Pancreas (tissue), 10 donors: ENCODE data around the gene ELAC2. TPM values are rescaled to one million over a fixed set of nuclear protein-coding genes. Genes with fewer than 3 reads are reported as not detected.

Experiments
- ATAC-seq, 4 donors: fragments of 200-7000 bp; cut with Tn5 transposase; one replicate each; pipeline versions ENCODE4 v1.8.0 to v1.9.1; 2020; ENCODE audit warnings: mild to moderate bottlenecking in 4 of 4, moderate library complexity in 4 of 4
- DNase-seq, 6 donors: peaks; one replicate each; pipeline ENCODE4 v3.0.0-alpha.2; 2020
- FAIRE-seq: peaks from 2 replicates; lab custom pipeline; 2012; peaks lifted over from hg19 to GRCh38; lab: Jason Lieb, UNC
- H3K27ac ChIP-seq, 4 donors: fragments of 200-600 bp; sonication (generic); 1 replicate in 3 of 4; 2 replicates in 1 of 4; pipeline versions ENCODE4 v1.5.0 to v1.8.0; 2020
- H3K27me3 ChIP-seq, 4 donors: fragments of 200-600 bp; one replicate each; pipeline ENCODE4 v1.8.0; 2021
- H3K36me3 ChIP-seq, 3 donors: fragments of 200-600 bp; sonication (generic) in 1 of 3; one replicate each; pipeline versions ENCODE4 v1.5.0 to v1.8.0; 2020 to 2021
- H3K4me1 ChIP-seq, 3 donors: fragments of 200-600 bp; one replicate each; pipeline ENCODE4 v1.8.0; 2021
- H3K4me3 ChIP-seq, 4 donors: fragments of 200-600 bp; sonication (generic) in 2 of 4; one replicate each; pipeline versions ENCODE4 v1.5.0 to v1.8.0; 2020 to 2021
- H3K9me3 ChIP-seq, 4 donors: fragments of 200-600 bp; one replicate each; pipeline ENCODE4 v1.8.0; 2021
- WGBS, 2 donors: extraction: QIAGEN DNeasy Blood & Tissue Kit; methylation state at CpG; one replicate each; pipeline ENCODE4 v1.1.7; 2013; 5-methylcytosine and 5-hydroxymethylcytosine counted together
- intact Hi-C, 3 donors: fragments of 100-400 bp; cut with DNase I; formaldehyde crosslinking; loops; one replicate each; pipeline versions ENCODE4 v1.11.1 to v1.14.2; 2022
- polyA plus RNA-seq, 2 donors: library from polyadenylated mRNA; stranded (reverse); fragments of 200-250 nt; gene quantifications; one replicate each; pipeline ENCODE4 v1.2.3, GENCODE V29; 2013
- total RNA-seq, 6 donors: library from RNA; stranded (reverse); fragmentation: NEBNext Ultra II Directional in 4 of 6; extraction: Animal tissue kit (Norgen Biotek cat#: 25700) in 4 of 6; gene quantifications; one replicate each; pipeline versions ENCODE4 v1.2.1 to v1.2.4, GENCODE V29; 2021 to 2023
- TF ChIP-seq, protein P1 (sequence below), 4 donors: fragments of 200-600 bp; sonication (generic) in 3 of 4; IDR thresholded peaks; one replicate each; pipeline versions ENCODE4 v1.5.0 to v1.8.0; 2021; ENCODE audit warnings: antibody characterized with exemption in 4 of 4
- donor health status: healthy with polysubstance abuse.
- donor health status: DM: no; HTN: no; CAD: no; lungs with moderate emphysema.
- donor health status: DM: no; HTN: no; CAD: no.
- donor health status: control.
- donor health status: control.
- donor health status: Bipolar disorder and iron deficiency.
- donor health status: DM: yes; HTN: yes; CAD: no.
- donor health status: DM: no; HTN: no; CAD: no.
- donor health status: DM: no; HTN: no; CAD: no.
- donor health status: DM: yes; HTN: yes; CAD: no.

ELAC2 gene
- total and polyA plus RNA-seq, 8 donors, result 19.6 to 39.2 (median 25.2) TPM

DNA sequence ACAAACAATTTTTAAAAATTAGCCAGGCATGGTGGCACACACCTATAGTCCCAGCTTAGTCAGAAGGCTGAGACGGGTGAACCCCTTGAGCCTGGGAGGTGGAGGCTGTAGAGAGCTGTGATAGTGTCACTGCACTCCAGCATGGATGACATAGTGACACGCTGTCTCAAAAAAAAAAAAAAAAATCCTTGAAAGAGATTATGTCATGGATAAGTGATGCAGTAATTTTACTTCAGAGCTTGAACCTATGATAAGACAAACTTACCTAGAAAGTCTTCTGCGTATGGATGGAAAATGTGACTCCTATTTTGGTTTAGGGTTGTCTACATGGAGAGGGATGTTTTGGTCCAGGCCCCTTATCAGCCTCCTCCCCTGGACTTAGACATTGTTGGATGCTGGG is 51.8 kb downstream of the ELAC2 start:
- no peaks in the 10 kb centered on the region for H3K9me3 ChIP-seq
- no peaks in the 10 kb centered on the region for H3K36me3 ChIP-seq
- WGBS, 2 donors, result 74 to 96% methylated on average over 3 of the region's 3 CpGs
- H3K4me1 ChIP-seq, result no peaks in the 10 kb centered on the region
- DNase-seq, result no peak
- TF ChIP-seq, protein P1, sequence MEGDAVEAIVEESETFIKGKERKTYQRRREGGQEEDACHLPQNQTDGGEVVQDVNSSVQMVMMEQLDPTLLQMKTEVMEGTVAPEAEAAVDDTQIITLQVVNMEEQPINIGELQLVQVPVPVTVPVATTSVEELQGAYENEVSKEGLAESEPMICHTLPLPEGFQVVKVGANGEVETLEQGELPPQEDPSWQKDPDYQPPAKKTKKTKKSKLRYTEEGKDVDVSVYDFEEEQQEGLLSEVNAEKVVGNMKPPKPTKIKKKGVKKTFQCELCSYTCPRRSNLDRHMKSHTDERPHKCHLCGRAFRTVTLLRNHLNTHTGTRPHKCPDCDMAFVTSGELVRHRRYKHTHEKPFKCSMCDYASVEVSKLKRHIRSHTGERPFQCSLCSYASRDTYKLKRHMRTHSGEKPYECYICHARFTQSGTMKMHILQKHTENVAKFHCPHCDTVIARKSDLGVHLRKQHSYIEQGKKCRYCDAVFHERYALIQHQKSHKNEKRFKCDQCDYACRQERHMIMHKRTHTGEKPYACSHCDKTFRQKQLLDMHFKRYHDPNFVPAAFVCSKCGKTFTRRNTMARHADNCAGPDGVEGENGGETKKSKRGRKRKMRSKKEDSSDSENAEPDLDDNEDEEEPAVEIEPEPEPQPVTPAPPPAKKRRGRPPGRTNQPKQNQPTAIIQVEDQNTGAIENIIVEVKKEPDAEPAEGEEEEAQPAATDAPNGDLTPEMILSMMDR (IDR thresholded peaks at IDR 0.05), result no peak
- no peak overlapping the region for H3K27ac ChIP-seq
- ATAC-seq, result no peak
- H3K27me3 ChIP-seq, result no peaks in the 10 kb centered on the region
- FAIRE-seq, result no peak
- no peak overlapping the region for H3K4me3 ChIP-seq
- intact Hi-C loops, result no loop called here

DNA sequence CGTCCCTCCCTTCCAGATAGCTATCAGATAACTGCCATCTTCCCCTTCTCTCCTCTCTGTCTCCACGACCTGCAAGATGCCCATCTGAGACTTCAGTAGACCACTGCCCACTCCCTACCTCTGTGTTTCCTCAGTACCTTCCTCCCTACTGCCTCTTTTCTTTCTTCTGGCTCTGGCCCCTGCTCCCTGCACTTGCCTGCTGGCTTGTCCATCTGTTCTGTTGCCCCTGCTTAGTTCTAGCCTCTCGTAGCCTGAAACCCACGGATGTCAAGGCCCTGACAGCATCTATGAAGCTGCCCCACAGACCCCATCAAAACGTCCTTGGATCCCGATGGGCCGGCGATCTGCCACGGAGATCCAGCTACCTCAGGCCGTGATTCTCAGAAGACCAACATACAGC is 53.0 kb downstream of the ELAC2 start:
- Histone ChIP-seq H3K27me3 (no peaks in the 10 kb centered on the region), H3K4me1 (no peaks in the 10 kb centered on the region), H3K4me3 (no peak overlapping the region), H3K36me3 (no peaks in the 10 kb centered on the region), H3K9me3 (no peaks in the 10 kb centered on the region), H3K27ac (no peak overlapping the region)
- FAIRE-seq (no peak), ATAC-seq (no peak), DNase-seq (no peak)
- TF ChIP-seq, protein P1 (IDR thresholded peaks at IDR 0.05), result no peak
- intact Hi-C loops, result no loop called here
- WGBS, 2 donors, result 76 to 93% methylated on average over 10 of the region's 10 CpGs

DNA sequence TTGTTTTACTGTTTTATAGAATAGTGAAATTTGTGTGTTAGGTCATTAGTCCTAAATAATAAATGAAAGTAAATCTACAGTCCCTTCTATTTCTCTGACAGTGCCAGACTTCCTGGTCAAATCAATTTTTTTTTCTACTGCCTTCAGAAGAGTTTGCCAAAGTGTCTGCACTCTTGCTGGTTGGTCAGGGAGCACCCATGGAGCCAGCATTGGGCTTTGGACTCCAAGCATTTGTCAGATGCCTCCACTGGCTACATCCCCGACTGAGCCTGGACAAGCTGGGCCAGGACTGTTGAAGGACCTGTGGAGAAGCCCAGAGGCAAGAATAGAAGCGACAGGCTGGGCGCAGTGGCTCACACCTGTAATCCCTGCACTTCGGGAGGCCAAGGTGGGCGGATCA is 53.7 kb downstream of the ELAC2 start:
- H3K4me1 ChIP-seq, result no peaks in the 10 kb centered on the region
- H3K27ac ChIP-seq, result no peak overlapping the region
- ATAC-seq (no peak), DNase-seq (no peak), FAIRE-seq (no peak)
- intact Hi-C loops, result no loop called here
- H3K9me3 ChIP-seq, result no peaks in the 10 kb centered on the region
- no peaks in the 10 kb centered on the region for H3K36me3 ChIP-seq
- TF ChIP-seq, protein P1 (IDR thresholded peaks at IDR 0.05), result no peak
- no peak overlapping the region for H3K4me3 ChIP-seq
- H3K27me3 ChIP-seq, result no peaks in the 10 kb centered on the region
- WGBS, 2 donors, result 92 to 97% methylated on average over 5 of the region's 5 CpGs

DNA sequence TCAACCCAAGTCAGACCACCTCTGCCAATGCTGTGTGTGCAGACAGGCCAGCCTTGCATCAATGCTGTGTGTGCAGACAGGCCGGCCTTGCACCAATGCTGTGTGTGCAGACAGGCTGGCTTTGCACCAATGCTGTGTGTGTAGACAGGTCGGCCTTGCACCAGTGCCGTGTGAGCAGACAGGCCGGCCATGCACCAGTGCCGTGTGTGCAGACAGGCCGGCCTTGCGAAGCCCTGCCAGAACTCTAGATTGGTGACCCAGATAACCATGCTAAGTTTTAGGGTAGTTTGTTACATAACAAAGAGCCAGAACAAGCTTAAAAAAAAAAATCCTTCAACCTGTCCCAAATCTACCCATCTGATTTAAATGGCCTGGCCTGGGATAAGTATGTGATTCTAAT is 54.3 kb downstream of the ELAC2 start:
- Histone ChIP-seq H3K4me3 (no peak overlapping the region), H3K4me1 (no peaks in the 10 kb centered on the region), H3K27me3 (no peaks in the 10 kb centered on the region), H3K36me3 (no peaks in the 10 kb centered on the region), H3K9me3 (no peaks in the 10 kb centered on the region), H3K27ac (no peak overlapping the region)
- TF ChIP-seq, protein P1 (IDR thresholded peaks at IDR 0.05), result no peak
- no peak for ATAC-seq
- no peak for FAIRE-seq
- 93 to 95% methylated on average over 7 of the region's 7 CpGs for WGBS, 2 donors
- intact Hi-C loops, result no loop called here
- DNase-seq, result no peak

DNA sequence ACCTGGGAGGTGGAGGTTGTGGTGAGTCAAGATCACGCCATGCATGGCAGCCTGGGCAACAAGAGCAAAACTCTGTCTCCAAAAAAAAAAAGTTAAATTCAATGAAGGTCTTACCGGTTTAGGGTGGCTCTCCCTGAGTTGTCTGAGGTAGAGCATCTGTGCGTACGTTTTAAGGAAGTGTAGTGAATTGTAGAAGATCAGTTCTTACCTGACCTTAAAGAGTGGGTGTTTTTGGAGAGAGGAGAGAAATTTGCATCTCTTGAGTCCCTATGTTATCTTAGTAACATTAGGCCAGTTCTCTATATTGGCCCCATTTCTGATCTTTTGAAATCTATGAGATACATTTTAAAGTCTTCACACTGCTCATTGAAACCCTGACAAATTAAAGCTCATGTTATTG is 56.2 kb downstream of the ELAC2 start:
- no peak overlapping the region for H3K27ac ChIP-seq
- no peaks in the 10 kb centered on the region for H3K9me3 ChIP-seq
- ATAC-seq (no peak), DNase-seq (no peak), FAIRE-seq (no peak)
- no peaks in the 10 kb centered on the region for H3K36me3 ChIP-seq
- TF ChIP-seq, protein P1 (IDR thresholded peaks at IDR 0.05), result no peak
- no peaks in the 10 kb centered on the region for H3K27me3 ChIP-seq
- H3K4me1 ChIP-seq, result no peaks in the 10 kb centered on the region
- H3K4me3 ChIP-seq, result no peak overlapping the region
- 90 to 97% methylated on average over 4 of the region's 4 CpGs for WGBS, 2 donors
- intact Hi-C loops, result no loop called here
